Trophoblast cell (in vitro differentiated cells and primary cell): ENCODE measurements around the gene PHACTR1.

Experiments used
- DNase-seq, 2 donors: peaks; one replicate each; pipeline ENCODE4 v3.0.0-alpha.2; 2016
- H2AFZ ChIP-seq: 2 replicates; pipeline ENCODE4 v1.6.1; 2013; ENCODE audit warnings: low read length, moderate library complexity, mild to moderate bottlenecking; ENCODE audit not compliant: insufficient read depth, poor library complexity
- H2AK5ac ChIP-seq: 2 replicates; pipeline ENCODE4 v1.6.1; 2013; ENCODE audit warnings: mild to moderate bottlenecking, low read length
- H2BK120ac ChIP-seq: 2 replicates; pipeline ENCODE4 v1.6.1; 2013; ENCODE audit warnings: low read length, mild to moderate bottlenecking, moderate library complexity; ENCODE audit not compliant: insufficient read depth, poor library complexity
- H2BK12ac ChIP-seq: 2 replicates; pipeline ENCODE4 v1.6.1; 2013; ENCODE audit warnings: mild to moderate bottlenecking, low read length, moderate library complexity
- H2BK5ac ChIP-seq: 2 replicates; pipeline ENCODE4 v1.6.1; 2013; ENCODE audit warnings: low read length, low read depth, moderate library complexity, mild to moderate bottlenecking; ENCODE audit not compliant: poor library complexity
- H3K14ac ChIP-seq: 2 replicates; pipeline ENCODE4 v1.6.1; 2013; ENCODE audit warnings: mild to moderate bottlenecking, low read length
- H3K18ac ChIP-seq: 2 replicates; pipeline ENCODE4 v1.6.1; 2013; ENCODE audit warnings: mild to moderate bottlenecking, low read length
- H3K23ac ChIP-seq: 2 replicates; pipeline ENCODE4 v1.6.1; 2013; ENCODE audit warnings: low read length
- H3K27ac ChIP-seq: 2 replicates; pipeline ENCODE4 v1.5.1; 2013; ENCODE audit warnings: low read depth, mild to moderate bottlenecking, inconsistent platforms, low read length, moderate library complexity
- H3K27me3 ChIP-seq: 2 replicates; pipeline ENCODE4 v1.6.1; 2013; ENCODE audit warnings: inconsistent platforms, mild to moderate bottlenecking, low read length, moderate library complexity; ENCODE audit not compliant: insufficient read depth
- H3K36me3 ChIP-seq, 2 experiments: 1 replicate in 1 of 2; 2 replicates in 1 of 2; pipeline ENCODE4 v1.6.1; 2013; ENCODE audit warnings: low read length in 2 of 2, mild to moderate bottlenecking in 2 of 2, moderate library complexity in 1 of 2; ENCODE audit not compliant: insufficient read depth in 2 of 2, control insufficient read depth in 1 of 2
- H3K4ac ChIP-seq: 2 replicates; pipeline ENCODE4 v1.6.1; 2013; ENCODE audit warnings: low read depth, mild to moderate bottlenecking, low read length, moderate library complexity
- H3K4me1 ChIP-seq, 2 experiments: 1 replicate in 1 of 2; 2 replicates in 1 of 2; pipeline ENCODE4 v1.6.1; 2013; ENCODE audit warnings: low read length in 2 of 2, mild to moderate bottlenecking in 2 of 2, moderate library complexity in 1 of 2; ENCODE audit not compliant: insufficient read depth in 2 of 2, control insufficient read depth in 1 of 2
- H3K4me2 ChIP-seq: 2 replicates; pipeline ENCODE4 v1.6.1; 2013; ENCODE audit warnings: inconsistent platforms, mild to moderate bottlenecking, low read length, moderate library complexity
- H3K4me3 ChIP-seq: 2 replicates; pipeline ENCODE4 v1.5.1; 2013; ENCODE audit warnings: mild to moderate bottlenecking, low read depth, low read length, inconsistent platforms
- H3K79me1 ChIP-seq: one replicate; pipeline ENCODE4 v1.6.1; 2013; ENCODE audit warnings: low read length
- H3K79me2 ChIP-seq: 2 replicates; pipeline ENCODE4 v1.6.1; 2013; ENCODE audit warnings: low read length, mild to moderate bottlenecking; ENCODE audit not compliant: control insufficient read depth, insufficient read depth, poor library complexity
- H3K9ac ChIP-seq: 2 replicates; pipeline ENCODE4 v1.6.1; 2013; ENCODE audit warnings: mild to moderate bottlenecking, low read length
- H3K9me3 ChIP-seq: 2 replicates; pipeline ENCODE4 v1.6.1; 2013; ENCODE audit warnings: low read depth, mild to moderate bottlenecking, control low read depth, inconsistent platforms, low read length; ENCODE audit not compliant: insufficient read depth
- H4K12ac ChIP-seq: 2 replicates; pipeline ENCODE4 v1.6.1; 2013; ENCODE audit warnings: low read depth, mild to moderate bottlenecking, low read length, moderate library complexity
- H4K8ac ChIP-seq: 2 replicates; pipeline ENCODE4 v1.6.1; 2013; ENCODE audit warnings: low read depth, mild to moderate bottlenecking, low read length, moderate library complexity
- H4K91ac ChIP-seq: one replicate; pipeline ENCODE4 v1.6.1; 2013; ENCODE audit warnings: low read depth, mild to moderate bottlenecking, low read length, moderate library complexity
- WGBS: extraction: QIAGEN DNeasy Blood & Tissue Kit; methylation state at CpG from one replicate; pipeline ENCODE4 v1.1.7; 2013; ENCODE audit warnings: missing lambda C conversion rate; ENCODE audit not compliant: insufficient read length, insufficient coverage; ENCODE audit errors: extremely low coverage; 5-methylcytosine and 5-hydroxymethylcytosine counted together

PHACTR1 gene

GRCh38 chr6:13011612-13012146 is 295.1 kb downstream of the PHACTR1 start:
- Histone ChIP-seq H3K4me2 (no peak overlapping the region), H3K23ac (no peak overlapping the region), H3K4ac (no peak overlapping the region), H3K14ac (no peak overlapping the region), H3K18ac (no peak overlapping the region), H3K79me2 (no peaks in the 10 kb centered on the region), H3K36me3 (no peaks in the 10 kb centered on the region), H3K4me3 (no peak overlapping the region), H2BK5ac (no peak overlapping the region), H4K8ac (no peak overlapping the region), H3K9me3 (no peaks in the 10 kb centered on the region), H2BK120ac (no peak overlapping the region), H3K79me1 (no peaks in the 10 kb centered on the region), H2AK5ac (no peak overlapping the region), H2BK12ac (no peak overlapping the region), H3K27me3 (peaks cover 27% of the 10 kb centered on the region), H3K27ac (no peak overlapping the region), H2AFZ (no peak overlapping the region), H4K12ac (no peak overlapping the region), H3K4me1 (peaks cover 17% of the 10 kb centered on the region in 2 experiments), H4K91ac (no peak overlapping the region), H3K9ac (no peak overlapping the region)
- no CpG with 5 or more reads among the region's 5 CpGs for WGBS
- no peak for DNase-seq

- Histone ChIP-seq H3K9ac (no peak overlapping the region), H3K14ac (no peak overlapping the region), H2AFZ (no peak overlapping the region)
These were observed 295.7 kb downstream of the PHACTR1 start for GRCh38 chr6:13012296-13012695.

GRCh38 chr6:13012977-13013680 is 296.6 kb downstream of the PHACTR1 start:
- Histone ChIP-seq H2BK5ac (no peak overlapping the region), H3K27me3 (peaks cover 27% of the 10 kb centered on the region), H3K18ac (no peak overlapping the region), H3K4me3 (peak overlapping the region; percentile 31), H2BK12ac (no peak overlapping the region), H2AFZ (no peak overlapping the region), H2BK120ac (no peak overlapping the region), H3K9ac (no peak overlapping the region), H3K36me3 (no peaks in the 10 kb centered on the region), H4K12ac (no peak overlapping the region), H3K27ac (no peak overlapping the region), H3K9me3 (no peaks in the 10 kb centered on the region), H2AK5ac (no peak overlapping the region), H3K14ac (no peak overlapping the region), H3K79me2 (no peaks in the 10 kb centered on the region), H3K4ac (no peak overlapping the region), H4K8ac (no peak overlapping the region), H3K4me2 (peak overlapping the region; percentile 74), H3K23ac (no peak overlapping the region), H4K91ac (no peak overlapping the region), H3K4me1 (peaks cover 17% of the 10 kb centered on the region in 2 experiments), H3K79me1 (no peaks in the 10 kb centered on the region)
- DNase-seq = no peak
- no CpG with 5 or more reads among the region's 21 CpGs for WGBS

More at GRCh38 chr6:13012296-13012695, 295.7 kb downstream of the PHACTR1 start:
- Histone ChIP-seq H3K36me3 (no peaks in the 10 kb centered on the region), H4K91ac (no peak overlapping the region), H3K27me3 (peaks cover 27% of the 10 kb centered on the region), H3K79me1 (no peaks in the 10 kb centered on the region), H4K8ac (no peak overlapping the region), H3K4me3 (no peak overlapping the region), H3K4me1 (peaks cover 17% of the 10 kb centered on the region in 2 experiments), H3K79me2 (no peaks in the 10 kb centered on the region), H3K4me2 (no peak overlapping the region), H3K4ac (no peak overlapping the region), H2BK5ac (no peak overlapping the region), H3K18ac (no peak overlapping the region), H3K23ac (no peak overlapping the region), H2BK12ac (no peak overlapping the region), H3K27ac (no peak overlapping the region), H2BK120ac (no peak overlapping the region), H4K12ac (no peak overlapping the region), H2AK5ac (no peak overlapping the region), H3K9me3 (no peaks in the 10 kb centered on the region)
- DNase-seq = peak in 1 of 2 donors; percentile 33
- WGBS = no CpG with 5 or more reads among the region's 1 CpG

GRCh38 chr6:13013681-13014503 is 297.3 kb downstream of the PHACTR1 start:
- H3K79me1 ChIP-seq = no peaks in the 10 kb centered on the region

More at GRCh38 chr6:13013681-13014503, 297.3 kb downstream of the PHACTR1 start:
- Histone ChIP-seq H2BK12ac (no peak overlapping the region), H3K27ac (no peak overlapping the region), H3K4ac (no peak overlapping the region), H3K4me2 (peak overlapping the region; percentile 74), H3K4me1 (peaks cover 17% of the 10 kb centered on the region in 2 experiments), H4K8ac (no peak overlapping the region), H2AFZ (no peak overlapping the region), H2BK5ac (no peak overlapping the region), H4K12ac (no peak overlapping the region), H2AK5ac (no peak overlapping the region), H3K23ac (no peak overlapping the region), H3K14ac (no peak overlapping the region), H3K18ac (no peak overlapping the region), H3K9me3 (no peaks in the 10 kb centered on the region), H3K27me3 (peaks cover 27% of the 10 kb centered on the region), H2BK120ac (no peak overlapping the region), H4K91ac (no peak overlapping the region), H3K9ac (no peak overlapping the region), H3K36me3 (no peaks in the 10 kb centered on the region), H3K4me3 (peak overlapping the region; percentile 62), H3K79me2 (no peaks in the 10 kb centered on the region)
- DNase-seq = no peak
- no CpG with 5 or more reads among the region's 83 CpGs for WGBS
